ENCODE results near the gene PLB1. TPM values are rescaled to one million over a fixed set of nuclear protein-coding genes. Genes with fewer than 3 reads are reported as not detected.

PLB1 gene
- total RNA-seq, 1 donor from 2014 or later: 9.9 TPM

GRCh38 chr2:28589746-28590463 lies 94.0 kb downstream of the PLB1 start:
- no peak for DNase-seq (ENCODE audit: low spot score)

- no peak for DNase-seq (ENCODE audit: low spot score)
These were observed 94.8 kb downstream of the PLB1 start for GRCh38 chr2:28590496-28591301.

GRCh38 chr2:28591711-28592335 lies 96.0 kb downstream of the PLB1 start:
- DNase-seq (ENCODE audit: low spot score): no peak

GRCh38 chr2:28592481-28592880 lies 96.6 kb downstream of the PLB1 start:
- DNase-seq (ENCODE audit: low spot score): no peak

- DNase-seq (ENCODE audit: low spot score): no peak
These were observed 97.4 kb downstream of the PLB1 start for GRCh38 chr2:28593160-28593755.

GRCh38 chr2:28594000-28594331 lies 98.1 kb downstream of the PLB1 start:
- DNase-seq (ENCODE audit: low spot score): no peak

- DNase-seq (ENCODE audit: low spot score): peak; percentile 93
These were observed 98.7 kb downstream of the PLB1 start for GRCh38 chr2:28594332-28595108.

GRCh38 chr2:28595323-28595722 lies 99.5 kb downstream of the PLB1 start:
- no peak for DNase-seq (ENCODE audit: low spot score)

GRCh38 chr2:28598484-28598883 lies 102.6 kb downstream of the PLB1 start:
- no peak for DNase-seq (ENCODE audit: low spot score)

- DNase-seq (ENCODE audit: low spot score): no peak
These were observed 104.3 kb downstream of the PLB1 start for GRCh38 chr2:28600181-28600580.

GRCh38 chr2:28601616-28602015 lies 105.8 kb downstream of the PLB1 start:
- DNase-seq (ENCODE audit: low spot score): no peak

- no peak for DNase-seq (ENCODE audit: low spot score)
These were observed 106.3 kb downstream of the PLB1 start for GRCh38 chr2:28602136-28602660.

GRCh38 chr2:28602751-28603639 lies 107.1 kb downstream of the PLB1 start:
- no peak for DNase-seq (ENCODE audit: low spot score)

GRCh38 chr2:28603821-28604220 lies 108.0 kb downstream of the PLB1 start:
- no peak for DNase-seq (ENCODE audit: low spot score)

- no peak for DNase-seq (ENCODE audit: low spot score)
These were observed 108.5 kb downstream of the PLB1 start for GRCh38 chr2:28604284-28604843.

- DNase-seq (ENCODE audit: low spot score): peak; percentile 60
These were observed 111.2 kb downstream of the PLB1 start for GRCh38 chr2:28606986-28607441.

GRCh38 chr2:28607730-28608499 lies 112.1 kb downstream of the PLB1 start:
- DNase-seq (ENCODE audit: low spot score): no peak

- DNase-seq (ENCODE audit: low spot score): no peak
These were observed 112.9 kb downstream of the PLB1 start for GRCh38 chr2:28608500-28609424.
